Kidney epithelial cell (primary cell): ENCODE data around the gene GPX2. TPM values are rescaled to one million over a fixed set of nuclear protein-coding genes. Genes with fewer than 3 reads are reported as not detected.

Source experiments
- DNase-seq: peaks from one replicate; pipeline ENCODE4 v3.0.0-alpha.2; 2010; ENCODE audit warnings: low read depth
- H3K27me3 ChIP-seq: 2 replicates; pipeline ENCODE4 v1.6.0; 2011; ENCODE audit warnings: low read length; ENCODE audit not compliant: control insufficient read depth, insufficient read depth
- H3K36me3 ChIP-seq: 2 replicates; pipeline ENCODE4 v1.5.1; 2011; ENCODE audit warnings: low read length; ENCODE audit not compliant: control insufficient read depth, insufficient read depth
- H3K4me3 ChIP-seq: 2 replicates; pipeline ENCODE4 v1.5.1; 2011; ENCODE audit warnings: low read depth, mild to moderate bottlenecking, control low read depth, low read length
- total RNA-seq: library from RNA; depleted of rRNA; stranded (reverse); fragments of >200 nt; gene quantifications from 2 replicates; pipeline ENCODE4 v1.2.3, GENCODE V29; 2015
- TF ChIP-seq, protein P1 (sequence below): IDR thresholded peaks from 2 replicates; pipeline ENCODE4 v1.5.1; 2011; ENCODE audit warnings: mild to moderate bottlenecking, moderate library complexity, low read length, control low read depth, inconsistent platforms; ENCODE audit not compliant: insufficient read depth, poor library complexity, severe bottlenecking

Gene GPX2
- total RNA-seq, 1 donor from 2014 or later: not detected

DNA sequence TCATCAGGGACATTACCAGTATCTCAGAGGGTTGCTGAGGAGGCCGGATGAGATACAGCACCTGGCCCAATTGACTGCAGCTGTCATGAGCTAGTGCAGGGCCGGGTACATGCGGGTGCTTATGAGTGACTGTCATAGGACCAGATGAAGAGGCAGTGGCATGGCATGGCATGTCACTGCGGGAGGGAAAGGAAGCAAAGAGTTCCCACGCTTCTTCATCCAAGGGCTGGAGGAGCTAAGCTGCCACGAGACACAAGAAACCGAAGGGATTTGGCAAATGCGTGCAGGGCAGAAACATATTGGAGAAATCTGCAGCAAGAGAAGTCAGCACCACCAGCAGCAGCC is 10.7 kb upstream of the GPX2 start:
- Histone ChIP-seq H3K36me3 (no peaks in the 10 kb centered on the region), H3K27me3 (no peaks in the 10 kb centered on the region), H3K4me3 (no peak overlapping the region)
- DNase-seq: no peak
- TF ChIP-seq, protein P1, sequence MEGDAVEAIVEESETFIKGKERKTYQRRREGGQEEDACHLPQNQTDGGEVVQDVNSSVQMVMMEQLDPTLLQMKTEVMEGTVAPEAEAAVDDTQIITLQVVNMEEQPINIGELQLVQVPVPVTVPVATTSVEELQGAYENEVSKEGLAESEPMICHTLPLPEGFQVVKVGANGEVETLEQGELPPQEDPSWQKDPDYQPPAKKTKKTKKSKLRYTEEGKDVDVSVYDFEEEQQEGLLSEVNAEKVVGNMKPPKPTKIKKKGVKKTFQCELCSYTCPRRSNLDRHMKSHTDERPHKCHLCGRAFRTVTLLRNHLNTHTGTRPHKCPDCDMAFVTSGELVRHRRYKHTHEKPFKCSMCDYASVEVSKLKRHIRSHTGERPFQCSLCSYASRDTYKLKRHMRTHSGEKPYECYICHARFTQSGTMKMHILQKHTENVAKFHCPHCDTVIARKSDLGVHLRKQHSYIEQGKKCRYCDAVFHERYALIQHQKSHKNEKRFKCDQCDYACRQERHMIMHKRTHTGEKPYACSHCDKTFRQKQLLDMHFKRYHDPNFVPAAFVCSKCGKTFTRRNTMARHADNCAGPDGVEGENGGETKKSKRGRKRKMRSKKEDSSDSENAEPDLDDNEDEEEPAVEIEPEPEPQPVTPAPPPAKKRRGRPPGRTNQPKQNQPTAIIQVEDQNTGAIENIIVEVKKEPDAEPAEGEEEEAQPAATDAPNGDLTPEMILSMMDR: no peak

GRCh38 chr14:64952598-64953309 is 10.2 kb upstream of the GPX2 start:
- TF ChIP-seq, protein P1: no peak
- Histone ChIP-seq H3K4me3 (no peak overlapping the region), H3K36me3 (no peaks in the 10 kb centered on the region), H3K27me3 (no peaks in the 10 kb centered on the region)
- DNase-seq: no peak

DNA sequence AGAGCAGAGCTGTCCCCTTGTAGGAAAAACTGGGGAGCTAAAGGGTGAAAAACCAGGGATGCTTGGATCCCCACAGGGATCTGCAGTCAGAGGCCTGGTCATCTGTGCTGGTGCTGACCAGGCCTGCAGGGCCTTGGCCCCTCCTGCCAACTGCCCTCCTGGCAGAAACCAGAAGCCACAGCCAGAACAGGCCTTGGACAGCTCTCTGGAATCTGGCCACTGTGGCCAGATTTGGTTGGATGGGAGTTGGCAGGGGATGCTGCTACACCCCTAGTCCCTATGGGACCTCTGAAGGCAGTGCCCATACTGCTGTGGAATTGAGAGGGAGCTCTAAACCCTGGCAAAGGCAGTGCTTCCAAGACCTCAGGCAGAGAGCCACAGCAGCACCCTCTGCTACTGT is 9.2 kb upstream of the GPX2 start:
- DNase-seq: no peak
- TF ChIP-seq, protein P1: no peak
- H3K36me3 ChIP-seq: no peaks in the 10 kb centered on the region
- H3K4me3 ChIP-seq: no peak overlapping the region
- H3K27me3 ChIP-seq: no peaks in the 10 kb centered on the region

- no peaks in the 10 kb centered on the region for H3K27me3 ChIP-seq
- no peak for DNase-seq
- TF ChIP-seq, protein P1: no peak
- no peaks in the 10 kb centered on the region for H3K36me3 ChIP-seq
- no peak overlapping the region for H3K4me3 ChIP-seq
Observed at GRCh38 chr14:64951291-64951690, 8.7 kb upstream of the GPX2 start.

DNA sequence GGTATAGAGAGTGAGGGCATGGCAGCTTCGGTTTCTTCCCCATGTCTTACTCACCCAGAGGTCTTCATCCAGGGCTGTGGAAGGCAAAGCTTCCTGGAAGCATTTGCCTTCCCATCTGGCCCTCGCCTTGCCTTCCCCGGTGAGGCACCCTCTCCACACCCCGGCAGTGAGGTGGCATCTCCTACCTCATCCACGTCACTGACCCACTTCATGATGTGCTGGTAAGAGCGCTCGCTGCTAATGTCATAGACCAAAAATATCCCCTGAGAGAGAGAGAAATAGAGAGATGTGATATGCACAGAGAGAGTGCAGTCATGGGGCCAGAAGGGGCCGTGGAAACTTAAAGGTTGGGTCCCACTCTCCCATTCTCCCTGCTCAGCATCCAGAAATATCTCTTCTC is 8.3 kb upstream of the GPX2 start:
- Histone ChIP-seq H3K27me3 (no peaks in the 10 kb centered on the region), H3K4me3 (no peak overlapping the region), H3K36me3 (no peaks in the 10 kb centered on the region)
- DNase-seq: no peak
- TF ChIP-seq, protein P1: no peak

DNA sequence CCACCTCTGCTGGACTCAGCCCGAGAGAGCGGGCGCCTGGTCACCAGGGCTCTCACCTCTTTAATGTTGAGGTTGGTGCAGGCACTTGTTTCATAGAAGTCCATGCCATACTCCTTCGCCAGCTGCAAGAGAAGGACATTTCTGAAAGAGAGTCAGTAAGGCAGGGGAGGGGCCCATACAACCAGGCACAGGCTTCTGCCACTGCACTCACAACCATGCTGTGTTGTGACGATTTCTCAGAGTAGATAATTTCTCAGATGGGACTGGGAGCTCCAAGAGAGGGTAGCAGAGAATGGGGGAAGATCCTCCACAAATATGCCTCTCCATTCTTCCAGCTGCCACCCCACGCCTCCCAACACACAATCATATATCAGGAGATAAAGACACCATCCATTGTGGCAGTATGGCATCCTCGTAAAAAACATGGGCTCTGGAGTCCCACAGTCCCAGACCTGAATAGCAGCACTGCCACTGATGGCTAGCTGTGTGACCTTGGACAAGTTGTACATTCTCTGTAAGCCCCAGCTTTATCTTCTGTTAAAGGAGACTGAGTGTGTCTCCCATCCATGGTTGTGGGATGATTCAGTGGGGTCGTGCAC is 6.2 kb upstream of the GPX2 start:
- no peak overlapping the region for H3K4me3 ChIP-seq
- H3K27me3 ChIP-seq: no peaks in the 10 kb centered on the region
- H3K36me3 ChIP-seq: no peaks in the 10 kb centered on the region
- no peak for DNase-seq
- TF ChIP-seq, protein P1: no peak
